Stimulated activated CD4-positive, alpha-beta T cell treated with anti-CD3 and anti-CD28 coated beads, Interleukin-12 subunit alpha, Interleukin-12 subunit beta, amount 100 ng/mL, for 24 hours (primary cell): Measurements from ENCODE around the gene EFCAB10.
"Not testable (repeated sequence)": the region's sequence is repeated elsewhere in the genome, so short reads cannot be mapped to it uniquely, and the experiment has no call there.

Source experiments
- DNase-seq, 2 experiments: peaks; one replicate each; pipeline ENCODE4 v3.0.0-alpha.2; 2020; ENCODE audit warnings: low read depth in 2 of 2

The EFCAB10 gene

GRCh38 chr7:105530546-105530945, 50.7 kb downstream of the EFCAB10 start:
- DNase-seq = no peak

- DNase-seq = no peak
Observed at GRCh38 chr7:105530126-105530525, 51.2 kb downstream of the EFCAB10 start.

- not testable (repeated sequence) for DNase-seq
Observed at GRCh38 chr7:105527737-105528136, 53.6 kb downstream of the EFCAB10 start.

GRCh38 chr7:105524840-105525239, 56.5 kb downstream of the EFCAB10 start:
- DNase-seq = no peak

GRCh38 chr7:105524423-105524822, 56.9 kb downstream of the EFCAB10 start:
- not testable (repeated sequence) for DNase-seq

GRCh38 chr7:105521717-105522463, 59.4 kb downstream of the EFCAB10 start, which contains the start of gene PUS7:
PUS7 (minus strand) TSS chr7:105522271; CDS start chr7:105508512, 13,759 bp downstream.
- peak; percentile 69 to 79 for DNase-seq

- peak; percentile 28 to 52 for DNase-seq
Observed at GRCh38 chr7:105521027-105521716, 60.1 kb downstream of the EFCAB10 start.

- DNase-seq = not testable (repeated sequence)
Observed at GRCh38 chr7:105520620-105521019, 60.7 kb downstream of the EFCAB10 start.

- no peak for DNase-seq
Observed at GRCh38 chr7:105519353-105519752, 61.9 kb downstream of the EFCAB10 start.

- DNase-seq = not testable (repeated sequence)
Observed at GRCh38 chr7:105515610-105516009, 65.7 kb downstream of the EFCAB10 start.
